ENCODE data around the gene FAM72D.
"Not testable (repeated sequence)": the region's sequence is repeated elsewhere in the genome, so short reads cannot be mapped to it uniquely, and the experiment has no call there.

The FAM72D gene

DNA sequence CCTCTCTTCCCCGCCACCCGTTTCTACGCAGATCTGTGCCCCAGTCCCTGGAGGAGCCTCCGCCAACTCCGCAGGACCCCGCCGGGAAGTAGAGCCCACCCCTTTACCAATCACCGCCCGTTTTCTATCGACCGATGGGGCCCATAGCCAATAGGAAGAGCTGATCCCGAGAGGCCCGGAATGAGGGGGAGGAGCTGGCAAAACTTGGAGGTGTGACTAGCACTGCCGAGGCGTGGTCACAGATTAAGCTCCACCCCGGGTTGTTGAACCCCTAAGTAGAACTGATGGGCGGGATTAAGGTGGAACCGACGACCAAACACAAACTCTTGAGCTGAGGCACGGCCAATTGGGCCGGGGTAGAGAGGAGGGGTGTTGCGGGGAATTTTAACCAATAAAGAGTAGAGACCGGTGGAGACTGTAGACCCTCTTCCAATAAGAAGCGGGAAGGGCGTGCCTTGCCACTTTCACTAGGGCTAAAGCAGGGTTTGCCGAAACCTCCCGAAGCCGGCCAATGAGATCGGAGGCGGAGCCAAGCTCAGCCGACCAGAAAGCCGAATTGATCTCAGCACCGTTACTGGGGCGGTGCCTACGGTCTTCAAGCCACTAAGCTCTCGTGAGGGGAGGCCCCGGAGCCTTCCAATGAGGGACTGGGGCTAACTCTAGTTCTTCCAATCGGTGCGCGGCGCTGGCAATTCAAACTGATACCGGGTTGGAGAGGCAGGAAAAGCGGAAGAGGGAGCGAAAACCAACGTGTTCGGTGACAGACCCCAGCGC is at the start of gene FAM72D, which contains the start of gene SRGAP2B:
Gene FAM72D (plus strand): TSS at position 691 of the 774 bp plus-strand sequence. CDS start 874 bp downstream, outside the sequence.
Gene SRGAP2B (minus strand): TSS at position 45 of the 774 bp plus-strand sequence. CDS start 2,427 bp downstream, outside the sequence.
- not testable (repeated sequence) for H3K9ac ChIP-seq (ENCODE audit: low read depth, low read length); H3K27me3 ChIP-seq (ENCODE audit: insufficient read depth, low read length); H3K36me3 ChIP-seq (ENCODE audit: insufficient read depth, low read depth, low read length); H3K9me3 ChIP-seq (ENCODE audit: insufficient read depth, low read depth, low read length); H3K27ac ChIP-seq (ENCODE audit: low read length); H3K4me1 ChIP-seq (ENCODE audit: insufficient read depth, low read length)
- H3K4me3 ChIP-seq (ENCODE audit: low read length) = peak within 1 kb of the TSS; percentile 61; the same call in 1 of the 2 replicates

DNA sequence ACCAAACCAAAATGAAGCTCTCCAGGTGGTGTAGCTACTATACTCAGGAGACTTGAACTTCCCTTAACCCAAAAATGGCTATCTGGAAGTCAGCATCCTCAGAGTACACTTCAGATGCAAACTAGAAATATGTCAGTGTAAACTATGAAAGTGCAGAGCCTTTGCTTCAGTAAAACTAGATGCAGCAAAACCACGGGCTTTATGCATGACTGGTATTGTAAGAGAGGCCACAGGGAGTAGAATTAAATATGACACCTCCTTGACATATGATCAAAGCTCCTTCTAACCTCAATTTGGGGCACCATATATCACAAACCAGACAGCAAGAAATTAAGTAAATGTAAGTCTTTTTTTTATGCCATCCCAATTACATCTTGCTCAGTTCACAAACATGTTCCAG is 48.2 kb upstream of the FAM72D start:
- not testable (repeated sequence) for H3K27me3 ChIP-seq (ENCODE audit: insufficient read depth, low read length); H3K9ac ChIP-seq (ENCODE audit: low read depth, low read length); H3K9me3 ChIP-seq (ENCODE audit: insufficient read depth, low read depth, low read length); H3K4me1 ChIP-seq (ENCODE audit: insufficient read depth, low read length); H3K4me3 ChIP-seq (ENCODE audit: low read length); H3K36me3 ChIP-seq (ENCODE audit: insufficient read depth, low read depth, low read length); H3K27ac ChIP-seq (ENCODE audit: low read length)

DNA sequence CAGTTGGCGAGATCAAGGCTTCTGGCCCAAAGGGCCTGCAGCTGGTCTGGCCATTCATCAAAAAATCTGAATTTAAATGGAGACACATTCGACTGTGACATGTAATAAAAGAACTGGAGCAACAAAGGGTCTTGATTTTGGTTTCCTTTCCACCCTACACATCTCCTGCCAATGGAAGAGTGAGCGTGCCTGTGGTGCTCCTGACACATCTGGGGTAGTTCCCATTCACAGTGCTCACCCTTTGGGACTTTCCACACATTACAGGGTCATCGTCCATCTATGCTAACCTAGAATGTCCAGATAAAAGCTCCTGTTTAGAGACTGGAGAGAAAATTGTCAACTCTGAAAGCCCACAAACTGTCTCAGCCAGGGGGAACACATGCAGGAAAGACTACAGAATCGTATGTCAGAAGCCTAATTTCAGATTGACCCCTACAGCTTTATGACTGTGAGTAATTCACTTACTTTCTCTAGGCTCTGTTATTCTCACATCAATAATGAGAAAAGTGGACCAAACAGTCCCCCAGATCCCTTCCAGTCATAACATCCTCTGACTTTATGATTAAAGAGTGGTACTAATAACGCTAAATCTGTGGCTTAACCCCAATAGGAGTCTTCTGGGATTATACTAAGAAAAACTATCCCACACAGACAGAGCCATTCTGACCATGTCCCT is 47.5 kb upstream of the FAM72D start:
- not testable (repeated sequence) for H3K9me3 ChIP-seq (ENCODE audit: insufficient read depth, low read depth, low read length); H3K27me3 ChIP-seq (ENCODE audit: insufficient read depth, low read length)

DNA sequence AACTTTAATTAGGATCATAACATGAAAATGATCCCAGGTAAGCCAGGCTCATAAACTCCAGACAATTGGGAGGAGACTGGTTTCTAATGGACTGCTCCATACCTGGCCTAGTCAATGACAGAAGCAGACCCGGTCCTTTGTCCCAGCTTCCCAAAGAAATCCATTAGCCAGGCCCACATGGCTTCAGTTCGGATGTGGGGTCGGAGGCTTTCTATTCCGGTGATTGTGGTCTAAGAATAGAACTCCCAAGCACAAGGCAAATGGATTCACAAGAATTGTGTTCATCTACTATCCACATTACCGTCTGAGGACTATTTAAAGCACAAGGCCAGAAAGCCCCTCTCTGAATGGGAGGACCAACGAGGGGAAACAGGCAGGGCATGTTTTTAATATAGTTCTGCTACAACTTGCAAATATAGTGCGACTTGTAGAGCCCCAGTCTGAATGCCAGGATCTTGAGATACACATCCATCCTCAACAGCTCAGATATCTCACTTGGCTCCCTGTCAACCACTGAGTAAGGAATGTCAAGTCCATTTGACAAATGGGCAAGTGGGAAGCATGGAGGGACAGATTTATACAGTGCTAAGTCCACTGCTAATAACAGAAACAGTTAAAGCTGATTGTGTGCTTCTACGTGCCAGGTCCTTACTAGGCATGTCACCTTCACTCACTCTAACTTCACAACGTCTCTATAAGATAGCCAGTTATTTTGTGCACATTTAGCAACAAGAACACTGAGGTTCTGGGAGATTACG is 43.6 kb upstream of the FAM72D start:
- H3K4me1 ChIP-seq (ENCODE audit: insufficient read depth, low read length); H3K27me3 ChIP-seq (ENCODE audit: insufficient read depth, low read length); H3K4me3 ChIP-seq (ENCODE audit: low read length); H3K27ac ChIP-seq (ENCODE audit: low read length); H3K36me3 ChIP-seq (ENCODE audit: insufficient read depth, low read depth, low read length); H3K9ac ChIP-seq (ENCODE audit: low read depth, low read length); H3K9me3 ChIP-seq (ENCODE audit: insufficient read depth, low read depth, low read length): not testable (repeated sequence)

More for the DNA sequence above, 47.5 kb upstream of the FAM72D start:
- not testable (repeated sequence) for H3K36me3 ChIP-seq (ENCODE audit: insufficient read depth, low read depth, low read length); H3K9ac ChIP-seq (ENCODE audit: low read depth, low read length); H3K4me3 ChIP-seq (ENCODE audit: low read length); H3K4me1 ChIP-seq (ENCODE audit: insufficient read depth, low read length); H3K27ac ChIP-seq (ENCODE audit: low read length)

DNA sequence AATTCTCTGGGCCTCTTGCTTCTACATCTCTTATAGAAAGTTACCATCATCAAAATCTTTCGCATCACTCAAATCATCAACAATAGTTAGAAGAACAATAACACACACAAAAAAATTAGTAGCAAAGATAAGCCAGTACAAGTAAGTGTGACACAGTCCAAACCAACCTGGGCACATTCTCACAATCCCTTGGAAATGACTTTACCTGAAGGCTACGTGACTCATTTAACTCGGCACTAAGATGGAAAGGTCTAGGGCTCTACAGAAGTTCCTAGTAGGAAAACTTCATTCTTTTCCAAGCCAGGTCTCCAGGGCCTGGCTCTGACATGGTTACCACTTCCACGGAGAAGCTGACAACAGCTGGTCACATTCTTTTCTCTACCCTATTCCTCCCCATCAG is 42.3 kb upstream of the FAM72D start:
- H3K27ac ChIP-seq (ENCODE audit: low read length); H3K27me3 ChIP-seq (ENCODE audit: insufficient read depth, low read length): not testable (repeated sequence)

DNA sequence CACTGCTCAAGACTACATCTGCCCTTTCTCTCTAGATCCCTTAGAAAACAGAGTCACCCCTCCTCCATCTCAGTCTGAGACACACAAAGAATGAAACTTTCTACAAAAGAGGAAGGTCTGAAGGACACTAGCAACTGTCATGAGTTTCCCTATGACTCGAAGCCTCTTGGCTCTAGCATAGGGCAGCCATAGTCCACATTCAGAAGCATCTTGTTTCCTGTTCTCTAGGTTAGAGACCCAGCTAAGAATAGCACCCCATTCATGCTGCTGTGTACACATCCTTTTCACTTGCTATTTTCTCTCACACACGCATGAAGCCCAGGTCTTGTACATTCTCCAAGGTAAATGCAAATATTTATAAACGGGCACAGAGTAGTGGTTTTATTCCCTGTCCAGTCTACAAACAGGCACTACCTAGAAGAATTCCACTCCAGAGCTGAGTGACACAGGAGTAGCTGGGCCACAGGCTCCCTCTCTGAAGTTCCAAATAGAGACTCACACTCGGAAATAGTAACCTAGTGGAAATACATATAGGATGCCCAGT is 40.5 kb upstream of the FAM72D start:
- not testable (repeated sequence) for H3K36me3 ChIP-seq (ENCODE audit: insufficient read depth, low read depth, low read length); H3K27ac ChIP-seq (ENCODE audit: low read length); H3K9ac ChIP-seq (ENCODE audit: low read depth, low read length); H3K4me3 ChIP-seq (ENCODE audit: low read length); H3K27me3 ChIP-seq (ENCODE audit: insufficient read depth, low read length); H3K9me3 ChIP-seq (ENCODE audit: insufficient read depth, low read depth, low read length); H3K4me1 ChIP-seq (ENCODE audit: insufficient read depth, low read length)

More for the DNA sequence above, 42.3 kb upstream of the FAM72D start:
- H3K9me3 ChIP-seq (ENCODE audit: insufficient read depth, low read depth, low read length); H3K4me1 ChIP-seq (ENCODE audit: insufficient read depth, low read length); H3K4me3 ChIP-seq (ENCODE audit: low read length); H3K36me3 ChIP-seq (ENCODE audit: insufficient read depth, low read depth, low read length); H3K9ac ChIP-seq (ENCODE audit: low read depth, low read length): not testable (repeated sequence)

DNA sequence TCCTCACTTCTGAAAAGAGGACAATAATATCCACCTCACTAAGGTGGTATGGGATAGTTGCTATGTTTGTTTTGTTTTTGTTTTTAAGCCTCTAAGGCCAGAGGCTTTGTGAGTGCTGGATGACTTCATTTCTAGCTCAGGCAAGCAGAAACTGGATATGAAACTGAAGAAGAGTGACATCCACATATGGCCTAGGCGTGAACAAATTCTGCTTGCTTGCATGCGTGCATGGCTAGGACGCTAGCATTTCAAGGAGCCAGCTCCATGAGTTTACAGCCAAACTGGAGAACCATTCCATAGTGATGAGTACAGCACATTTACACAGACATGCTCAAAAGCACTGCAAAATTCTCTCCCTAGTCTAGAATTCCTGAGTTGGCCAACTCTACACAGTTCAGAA is 37.6 kb upstream of the FAM72D start:
- not testable (repeated sequence) for H3K27ac ChIP-seq (ENCODE audit: low read length); H3K27me3 ChIP-seq (ENCODE audit: insufficient read depth, low read length); H3K9me3 ChIP-seq (ENCODE audit: insufficient read depth, low read depth, low read length); H3K36me3 ChIP-seq (ENCODE audit: insufficient read depth, low read depth, low read length); H3K9ac ChIP-seq (ENCODE audit: low read depth, low read length); H3K4me1 ChIP-seq (ENCODE audit: insufficient read depth, low read length); H3K4me3 ChIP-seq (ENCODE audit: low read length)

DNA sequence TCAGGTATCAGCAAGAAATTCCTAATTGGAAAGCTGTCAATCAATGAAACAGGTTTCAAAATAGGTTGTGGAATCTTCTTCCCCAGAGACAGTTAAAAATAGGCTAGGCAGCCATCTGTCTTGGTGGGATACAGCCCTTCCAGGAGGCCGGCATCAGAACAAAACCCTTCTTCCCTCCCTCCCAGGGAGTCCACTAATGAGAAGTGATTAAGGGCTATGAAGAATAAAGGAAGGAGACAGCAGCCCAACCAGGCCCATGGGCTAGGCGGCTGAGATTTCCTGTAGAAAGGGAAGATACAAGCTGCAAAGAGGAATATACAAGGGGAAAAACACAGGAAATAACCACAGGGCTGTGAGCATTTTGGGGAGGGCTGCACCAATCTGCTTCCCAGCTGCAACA is 32.5 kb upstream of the FAM72D start:
- H3K9ac ChIP-seq (ENCODE audit: low read depth, low read length); H3K27me3 ChIP-seq (ENCODE audit: insufficient read depth, low read length); H3K27ac ChIP-seq (ENCODE audit: low read length); H3K4me3 ChIP-seq (ENCODE audit: low read length); H3K9me3 ChIP-seq (ENCODE audit: insufficient read depth, low read depth, low read length); H3K36me3 ChIP-seq (ENCODE audit: insufficient read depth, low read depth, low read length); H3K4me1 ChIP-seq (ENCODE audit: insufficient read depth, low read length): not testable (repeated sequence)

DNA sequence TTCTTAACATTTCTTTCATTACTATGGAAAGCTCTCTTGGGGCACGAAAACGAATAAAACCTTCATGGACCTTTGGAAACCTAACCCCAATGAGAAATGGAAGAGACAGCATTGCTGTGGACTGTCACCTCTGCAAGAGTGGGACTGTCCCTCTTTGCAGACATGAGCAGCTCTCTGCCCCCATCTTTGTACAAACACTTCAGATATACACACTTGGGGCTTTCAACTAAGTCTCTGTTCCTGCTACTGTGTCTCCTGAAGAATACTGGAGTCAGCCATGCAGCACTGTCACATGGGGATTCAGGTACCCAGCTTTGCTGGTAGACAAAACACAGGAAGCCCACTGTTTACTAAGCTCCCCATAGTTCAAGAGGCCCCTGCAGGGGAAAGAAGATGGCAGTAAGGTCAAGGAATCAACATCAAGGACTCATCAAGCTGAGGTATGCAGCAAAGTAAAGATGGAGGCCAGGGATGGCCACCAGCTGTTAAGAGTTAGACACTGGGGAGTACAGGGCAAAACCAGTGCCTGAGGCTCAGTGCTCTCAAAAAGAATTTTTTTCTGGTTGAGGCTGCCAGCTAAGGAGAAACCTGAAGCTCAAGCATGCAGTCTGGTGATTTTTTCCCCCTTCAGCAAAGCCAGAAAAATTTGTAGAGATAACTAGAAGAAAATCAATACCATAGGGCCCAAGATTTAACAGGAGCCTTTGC is 31.7 kb upstream of the FAM72D start:
- H3K4me1 ChIP-seq (ENCODE audit: insufficient read depth, low read length); H3K9me3 ChIP-seq (ENCODE audit: insufficient read depth, low read depth, low read length); H3K4me3 ChIP-seq (ENCODE audit: low read length); H3K27ac ChIP-seq (ENCODE audit: low read length); H3K27me3 ChIP-seq (ENCODE audit: insufficient read depth, low read length); H3K9ac ChIP-seq (ENCODE audit: low read depth, low read length); H3K36me3 ChIP-seq (ENCODE audit: insufficient read depth, low read depth, low read length): not testable (repeated sequence)

DNA sequence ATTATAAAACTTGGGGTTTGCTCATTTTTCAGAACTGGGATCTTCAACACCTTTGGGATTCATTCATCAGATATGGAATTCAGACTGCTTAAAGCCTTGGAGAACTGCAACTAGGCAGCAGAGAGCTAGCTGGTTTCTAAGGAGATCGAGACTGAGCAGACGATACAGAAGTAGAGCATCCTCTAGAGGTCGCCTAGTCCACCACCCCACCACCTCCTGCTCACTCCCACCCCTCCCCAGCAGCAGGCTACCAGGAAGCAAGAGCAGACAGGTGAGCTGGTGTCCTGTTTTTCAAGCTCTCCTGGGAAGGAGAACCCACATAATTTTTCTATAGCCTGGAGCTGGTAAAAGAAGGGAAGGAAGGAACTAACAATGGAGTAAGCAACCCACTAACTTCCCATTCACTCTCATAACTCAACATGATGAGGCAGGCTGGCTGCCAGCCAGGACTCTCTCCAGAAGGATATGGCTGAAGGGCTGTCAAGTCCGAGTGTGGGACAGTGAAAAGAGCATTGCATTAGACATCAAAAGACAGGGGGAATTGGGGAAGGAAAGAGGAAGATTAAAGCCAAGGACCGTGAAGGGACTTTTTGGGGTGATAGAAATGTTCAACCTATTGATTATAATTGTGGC is 30.5 kb upstream of the FAM72D start:
- H3K36me3 ChIP-seq (ENCODE audit: insufficient read depth, low read depth, low read length); H3K9me3 ChIP-seq (ENCODE audit: insufficient read depth, low read depth, low read length); H3K4me3 ChIP-seq (ENCODE audit: low read length); H3K27ac ChIP-seq (ENCODE audit: low read length); H3K27me3 ChIP-seq (ENCODE audit: insufficient read depth, low read length); H3K4me1 ChIP-seq (ENCODE audit: insufficient read depth, low read length); H3K9ac ChIP-seq (ENCODE audit: low read depth, low read length): not testable (repeated sequence)

DNA sequence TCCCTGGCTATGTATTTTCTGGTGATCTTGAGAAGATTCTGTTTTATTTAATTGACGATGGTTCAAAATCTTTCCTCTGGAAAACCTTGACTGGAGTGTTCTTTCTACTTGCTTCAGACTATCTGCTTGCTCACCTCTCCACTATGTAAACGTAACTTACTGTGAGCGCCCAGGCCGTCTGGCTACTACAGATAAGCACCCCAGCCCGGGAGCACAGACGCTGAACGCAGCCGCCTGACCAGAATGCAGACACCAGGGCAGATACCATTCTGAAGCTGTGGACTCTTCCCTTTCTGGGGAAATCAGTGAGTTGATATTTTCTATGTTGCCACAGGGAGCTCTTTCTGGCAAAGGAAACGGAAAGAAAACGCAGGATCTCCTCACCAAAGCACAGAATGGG is 29.3 kb upstream of the FAM72D start:
- not testable (repeated sequence) for H3K9me3 ChIP-seq (ENCODE audit: insufficient read depth, low read depth, low read length); H3K4me3 ChIP-seq (ENCODE audit: low read length); H3K4me1 ChIP-seq (ENCODE audit: insufficient read depth, low read length); H3K9ac ChIP-seq (ENCODE audit: low read depth, low read length); H3K36me3 ChIP-seq (ENCODE audit: insufficient read depth, low read depth, low read length); H3K27me3 ChIP-seq (ENCODE audit: insufficient read depth, low read length); H3K27ac ChIP-seq (ENCODE audit: low read length)
